HCT116 (cell line): Measurements from ENCODE around the gene GLA. TPM values are rescaled to one million over a fixed set of nuclear protein-coding genes. Genes with fewer than 3 reads are reported as not detected.

ENCODE experiments used
- ATAC-seq: fragments of 200-7000 bp; cut with Tn5 transposase; 2 replicates; pipeline ENCODE4 v1.9.1; 2020; ENCODE audit warnings: mild to moderate bottlenecking, moderate library complexity
- BruUV-seq: library from RNA; stranded (reverse); fragments of 400-500 nt; replicated peaks from 2 replicates; lab custom pipeline; 2021; lab: Mats Ljungman, UMichigan
- CTCF ChIA-PET: fragments of 300-600 bp; sonication (Branson Sonifier 250); formaldehyde crosslinking; loops from one replicate; lab custom pipeline; 2021; ENCODE audit warnings: antibody characterized with exemption; lab: Charles Lee
- POLR2A ChIA-PET: fragments of 300-600, 350-600 bp; sonication (Branson Sonifier 250); formaldehyde crosslinking; loops from one replicate; lab custom pipeline; 2021; ENCODE audit warnings: antibody characterized with exemption; lab: Charles Lee
- RAD21 ChIA-PET, 2 experiments: fragments of 300-600 bp; sonication (Branson Sonifier 250); formaldehyde crosslinking; loops; one replicate each; lab custom pipeline; 2023; ENCODE audit warnings: low total read pairs in 2 of 2; ENCODE audit not compliant: uncharacterized antibody in 2 of 2, unreplicated experiment in 2 of 2, low non-redundant PET in 1 of 2; lab: Charles Lee
- DNase-seq: peaks from one replicate; pipeline ENCODE4 v3.0.0-alpha.2; 2010; ENCODE audit warnings: low read depth, low spot score
- H2AFZ ChIP-seq: fragments of 200-600 bp; shearing (Covaris generic), sonication (generic); 2 replicates; pipeline ENCODE4 v1.6.1; 2017; ENCODE audit warnings: low read depth, mixed run types, mixed read lengths, antibody characterized with exemption, low read length; ENCODE audit not compliant: poor library complexity, severe bottlenecking
- H3K27ac ChIP-seq: 2 replicates; pipeline ENCODE4 v1.5.1; 2012; ENCODE audit warnings: low read depth, low read length
- H3K27me3 ChIP-seq: fragments of 200-600 bp; sonication (generic); 2 replicates; pipeline ENCODE4 v1.6.1; 2016; ENCODE audit warnings: mixed run types, low read length, mixed read lengths; ENCODE audit not compliant: insufficient read depth
- H3K36me3 ChIP-seq, 2 experiments: fragments of 200-500 bp in 1 of 2; fragments of 200-600 bp in 1 of 2; sonication (Bioruptor generic) in 1 of 2; sonication (generic) in 1 of 2; 2 replicates each; pipeline versions ENCODE4 v1.5.1 to v1.6.1; 2014 to 2016; ENCODE audit warnings: low read length in 2 of 2, inconsistent platforms in 1 of 2, mixed read lengths in 1 of 2, mixed run types in 1 of 2; ENCODE audit not compliant: insufficient read depth in 2 of 2, control insufficient read depth in 1 of 2
- H3K4me1 ChIP-seq, 2 experiments: fragments of 200-600 bp in 1 of 2; sonication (generic) in 1 of 2; 2 replicates each; pipeline versions ENCODE4 v1.5.1 to v1.6.1; 2012 to 2017; ENCODE audit warnings: low read length in 2 of 2, inconsistent platforms in 1 of 2, mild to moderate bottlenecking in 1 of 2, mixed read lengths in 1 of 2, mixed run types in 1 of 2, moderate library complexity in 1 of 2; ENCODE audit not compliant: insufficient read depth in 2 of 2, control insufficient read depth in 1 of 2
- H3K4me2 ChIP-seq: fragments of 200-600 bp; sonication (generic); 2 replicates; pipeline ENCODE4 v1.6.1; 2017; ENCODE audit warnings: mixed run types, low read length, mixed read lengths
- H3K4me3 ChIP-seq, 2 experiments: fragments of 200-600 bp in 1 of 2; sonication (generic) in 1 of 2; replicated peaks in 1 of 2; 2 replicates each; pipeline ENCODE4 v1.5.1; 2011 to 2016; ENCODE audit warnings: low read length in 2 of 2, control low read depth in 1 of 2, low read depth in 1 of 2, mild to moderate bottlenecking in 1 of 2, mixed read lengths in 1 of 2, mixed run types in 1 of 2
- H3K79me2 ChIP-seq: fragments of 200-600 bp; sonication (generic); 2 replicates; pipeline ENCODE4 v1.6.1; 2017; ENCODE audit warnings: mild to moderate bottlenecking, mixed run types, low read length, moderate library complexity, mixed read lengths; ENCODE audit not compliant: insufficient read depth
- H3K9ac ChIP-seq: fragments of 200-600 bp; sonication (generic); 2 replicates; pipeline ENCODE4 v1.6.1; 2016; ENCODE audit warnings: low read length, mixed read lengths
- H3K9me2 ChIP-seq: fragments of 200-600 bp; sonication (generic), shearing (Covaris generic); 2 replicates; pipeline ENCODE4 v1.6.1; 2017; ENCODE audit warnings: mixed run types, mild to moderate bottlenecking, moderate library complexity; ENCODE audit not compliant: insufficient read depth
- H3K9me3 ChIP-seq, 2 experiments: fragments of 200-500 bp in 1 of 2; fragments of 200-600 bp in 1 of 2; sonication (Bioruptor generic) in 1 of 2; sonication (generic) in 1 of 2; 2 replicates each; pipeline ENCODE4 v1.6.1; 2014 to 2017; ENCODE audit warnings: low read length in 2 of 2, mixed read lengths in 2 of 2, inconsistent platforms in 1 of 2, low read depth in 1 of 2, mild to moderate bottlenecking in 1 of 2, mixed run types in 1 of 2, moderate library complexity in 1 of 2; ENCODE audit not compliant: control insufficient read depth in 1 of 2, insufficient read depth in 1 of 2
- H4K20me1 ChIP-seq: fragments of 200-600 bp; sonication (generic), shearing (Covaris generic); 2 replicates; pipeline ENCODE4 v1.6.1; 2017; ENCODE audit warnings: mixed run types, mild to moderate bottlenecking, moderate library complexity; ENCODE audit not compliant: insufficient read depth
- CEBPB ChIP-seq: IDR thresholded peaks from 2 replicates; pipeline ENCODE4 v1.6.1; 2012; ENCODE audit warnings: low read depth
- EGR1 ChIP-seq: IDR thresholded peaks from 2 replicates; pipeline ENCODE4 v1.6.1; 2012; ENCODE audit warnings: low read depth
- ELF1 ChIP-seq: IDR thresholded peaks from 2 replicates; pipeline ENCODE4 v1.6.1; 2012; ENCODE audit warnings: low read depth, borderline replicate concordance
- EZH2 ChIP-seq: fragments of 200-600 bp; sonication (generic); IDR thresholded peaks from 2 replicates; pipeline ENCODE4 v1.6.1; 2017; ENCODE audit warnings: antibody characterized with exemption, mixed run types
- EZH2phosphoT487 ChIP-seq: fragments of 200-600 bp; IDR thresholded peaks from 2 replicates; pipeline ENCODE4 v1.6.1; 2018; ENCODE audit warnings: antibody characterized with exemption, borderline replicate concordance
- FOSL1 ChIP-seq: IDR thresholded peaks from 2 replicates; pipeline ENCODE4 v1.6.1; 2012; ENCODE audit warnings: low read depth
- POLR2AphosphoS5 ChIP-seq: IDR thresholded peaks from 2 replicates; pipeline ENCODE4 v1.6.1; 2011; ENCODE audit warnings: mild to moderate bottlenecking, low read depth, low read length, moderate library complexity
- RAD21 ChIP-seq: IDR thresholded peaks from 2 replicates; pipeline ENCODE4 v1.6.1; 2012; ENCODE audit warnings: low read depth, mild to moderate bottlenecking
- REST ChIP-seq: IDR thresholded peaks from 2 replicates; pipeline ENCODE4 v1.6.1; 2012; ENCODE audit warnings: low read depth
- SIN3A ChIP-seq: IDR thresholded peaks from 2 replicates; pipeline ENCODE4 v1.6.1; 2012; ENCODE audit warnings: low read depth
- SP1 ChIP-seq: IDR thresholded peaks from 2 replicates; pipeline ENCODE4 v1.6.1; 2012; ENCODE audit warnings: low read depth
- SRF ChIP-seq: IDR thresholded peaks from 2 replicates; pipeline ENCODE4 v1.6.1; 2012; ENCODE audit warnings: low read depth
- TCF7L2 ChIP-seq: IDR thresholded peaks from 2 replicates; pipeline ENCODE4 v1.7.0; 2011; ENCODE audit warnings: borderline replicate concordance, inconsistent platforms; ENCODE audit not compliant: insufficient read depth, insufficient read length; ENCODE audit errors: extremely low read depth
- YY1 ChIP-seq: IDR thresholded peaks from 2 replicates; pipeline ENCODE4 v1.6.1; 2011; ENCODE audit warnings: low read length, low read depth, moderate library complexity, mild to moderate bottlenecking; ENCODE audit not compliant: insufficient replicate concordance; ENCODE audit errors: extremely low read depth
- ZFX ChIP-seq: fragments of 450-650 bp; IDR thresholded peaks from 2 replicates; pipeline ENCODE4 v1.6.1; 2017
- ZNF274 ChIP-seq: fragments of 200-500 bp; sonication (Bioruptor generic); IDR thresholded peaks from 2 replicates; pipeline ENCODE4 v1.6.1; 2014; ENCODE audit warnings: mild to moderate bottlenecking, low read depth, low read length, inconsistent platforms
- intact Hi-C: fragments of 100-400 bp; cut with micrococcal nuclease; formaldehyde crosslinking; loops from 2 replicates; pipeline ENCODE4 v1.10.0; 2022
- total RNA-seq: library from RNA; stranded (reverse); gene quantifications from one replicate; pipeline ENCODE4 v1.2.1, GENCODE V29; 2021; ENCODE audit not compliant: unreplicated experiment
- TF ChIP-seq, protein P1 (sequence below): IDR thresholded peaks from 2 replicates; pipeline ENCODE4 v1.6.1; 2012

The GLA gene
- total RNA-seq, 1 experiment from 2014 or later: 40.8 TPM

DNA sequence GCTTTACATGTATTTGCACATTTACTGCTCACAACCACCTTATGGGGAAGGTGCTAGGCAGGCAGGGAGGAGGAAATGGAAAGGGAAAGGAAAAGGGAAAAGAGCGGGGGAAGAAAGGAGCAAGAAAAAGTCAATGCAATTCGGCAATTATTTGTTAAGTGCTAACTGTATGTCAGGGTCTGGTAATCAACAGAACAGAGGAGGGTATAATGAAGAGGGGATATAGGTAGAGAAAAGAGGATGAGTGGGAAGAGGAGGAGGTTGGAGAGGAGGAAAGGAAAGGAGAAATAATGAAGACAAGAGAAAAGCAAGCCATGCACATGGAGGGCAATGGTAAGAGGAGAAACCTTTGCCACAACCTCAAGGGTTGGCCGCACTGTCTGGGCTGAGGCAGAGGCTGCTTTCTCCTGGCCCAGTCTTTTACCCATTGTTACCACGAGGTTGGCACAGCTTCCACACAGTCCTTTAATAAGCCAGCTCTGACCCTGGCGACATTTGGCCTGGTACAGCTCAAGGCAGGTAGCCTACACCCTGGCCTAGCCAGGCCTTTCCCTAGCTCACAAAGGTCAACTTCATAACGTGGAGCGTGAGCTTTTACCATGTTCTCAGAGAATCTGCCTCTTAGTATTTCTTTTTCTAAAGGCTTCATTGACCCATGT lies 22.6 kb downstream of the GLA start:
- no peak overlapping the region for H3K27ac ChIP-seq
- no peaks in the 10 kb centered on the region for H3K9me2 ChIP-seq
- H4K20me1 ChIP-seq: no peaks in the 10 kb centered on the region
- intact Hi-C loops: no loop called here
- BruUV-seq: no TSS peak
- POLR2A ChIA-PET: no interaction called here
- H3K9me3 ChIP-seq: no peaks in the 10 kb centered on the region
- RAD21 ChIA-PET: no interaction called here
- H3K79me2 ChIP-seq: no peaks in the 10 kb centered on the region
- no peak overlapping the region for H3K4me3 ChIP-seq
- ATAC-seq (no peak), DNase-seq (no peak)
- H3K4me1 ChIP-seq: peaks cover 0 to under 1% of the 10 kb centered on the region in 2 experiments; a peak in 1 of 4 replicates
- no peak overlapping the region for H2AFZ ChIP-seq
- H3K36me3 ChIP-seq: no peaks in the 10 kb centered on the region
- no peak overlapping the region for H3K4me2 ChIP-seq
- no peak for TF ChIP-seq ZFX
- TF ChIP-seq POLR2AphosphoS5: no peak
- no peak for TF ChIP-seq REST
- TF ChIP-seq ZNF274: no peak
- TF ChIP-seq YY1: no peak
- TF ChIP-seq SRF: no peak
- no peak for TF ChIP-seq RAD21
- TF ChIP-seq EZH2phosphoT487: no peak
- TF ChIP-seq FOSL1: no peak
- TF ChIP-seq SIN3A: no peak
- no peak for TF ChIP-seq ELF1
- no peak for TF ChIP-seq TCF7L2
- no peak for TF ChIP-seq EGR1
- no peak for TF ChIP-seq SP1
- TF ChIP-seq, protein P1, sequence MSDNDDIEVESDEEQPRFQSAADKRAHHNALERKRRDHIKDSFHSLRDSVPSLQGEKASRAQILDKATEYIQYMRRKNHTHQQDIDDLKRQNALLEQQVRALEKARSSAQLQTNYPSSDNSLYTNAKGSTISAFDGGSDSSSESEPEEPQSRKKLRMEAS: no peak
- no peak for TF ChIP-seq CEBPB
- no peak for TF ChIP-seq EZH2
- no peaks in the 10 kb centered on the region for H3K27me3 ChIP-seq
- CTCF ChIA-PET: no interaction called here
- H3K9ac ChIP-seq: no peak overlapping the region
